Activated naive CD8-positive, alpha-beta T cell treated with anti-CD3 and anti-CD28 coated beads, Interleukin-2, amount 50 U/mL, for 16 hours (primary cell): Measurements from ENCODE around the gene SORCS2.

Experiments used
- DNase-seq: peaks from one replicate; pipeline ENCODE4 v3.0.0-alpha.2; 2020; ENCODE audit warnings: low read depth, low spot score

SORCS2 gene

DNA sequence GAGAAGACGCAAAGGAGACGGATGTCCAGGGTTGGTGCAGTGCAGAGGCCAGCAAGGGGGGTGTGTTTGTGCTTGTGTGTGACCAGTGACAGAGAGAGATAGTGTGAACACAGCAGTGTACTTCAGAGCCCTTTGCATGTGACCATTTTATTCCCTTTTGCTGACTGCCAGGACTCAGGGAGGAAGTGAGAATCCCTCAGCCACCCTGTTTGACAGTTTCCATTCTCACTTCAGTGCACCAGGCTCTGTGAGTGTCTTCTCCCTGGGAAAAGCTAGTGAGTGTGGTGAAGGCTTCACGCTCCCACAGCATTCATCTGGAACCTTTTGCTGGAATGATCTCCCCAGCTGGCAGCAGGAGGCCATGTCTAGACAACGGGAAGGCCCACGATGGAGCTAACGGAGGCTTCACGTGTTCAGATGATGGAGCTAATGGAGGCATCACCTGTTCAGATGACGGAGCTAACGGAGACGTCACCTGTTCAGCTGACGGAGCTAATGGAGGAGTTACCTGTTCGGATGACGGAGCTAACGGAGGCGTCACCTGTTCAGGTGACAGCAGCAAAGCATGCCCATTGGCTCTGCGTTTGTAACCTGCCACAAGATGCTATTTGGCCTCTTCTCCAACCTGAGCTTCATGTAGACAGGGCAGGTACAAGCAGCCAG, 551.9 kb downstream of the SORCS2 start:
- DNase-seq, result no peak

DNA sequence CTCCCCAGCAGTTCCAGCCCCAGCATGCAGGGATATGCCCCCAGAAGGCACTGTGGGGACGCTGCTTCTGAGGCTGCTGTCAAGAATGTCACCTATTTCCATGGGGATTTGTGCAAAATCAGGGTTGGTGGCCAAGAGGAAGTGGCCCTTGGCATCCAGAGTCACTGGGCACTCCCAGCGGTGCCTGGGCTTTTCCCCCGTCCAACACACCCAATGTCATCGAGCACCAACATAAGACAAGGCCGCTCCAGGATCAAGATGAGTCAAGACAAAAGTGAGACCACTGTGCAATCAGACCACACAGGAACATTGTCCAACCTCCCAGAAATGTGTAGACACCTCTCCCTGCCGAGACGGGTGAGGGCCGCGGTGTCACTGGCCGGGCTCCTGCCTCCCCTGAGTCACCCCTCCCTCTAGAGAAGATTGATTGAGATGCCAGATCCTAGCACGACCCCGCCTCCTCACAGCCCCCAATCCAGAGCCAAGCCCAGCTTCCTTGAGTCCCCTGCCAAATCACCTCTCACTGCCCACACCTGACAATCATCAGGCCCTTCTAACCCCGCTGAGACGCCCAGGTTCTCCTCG, 553.1 kb downstream of the SORCS2 start:
- DNase-seq, result no peak

DNA sequence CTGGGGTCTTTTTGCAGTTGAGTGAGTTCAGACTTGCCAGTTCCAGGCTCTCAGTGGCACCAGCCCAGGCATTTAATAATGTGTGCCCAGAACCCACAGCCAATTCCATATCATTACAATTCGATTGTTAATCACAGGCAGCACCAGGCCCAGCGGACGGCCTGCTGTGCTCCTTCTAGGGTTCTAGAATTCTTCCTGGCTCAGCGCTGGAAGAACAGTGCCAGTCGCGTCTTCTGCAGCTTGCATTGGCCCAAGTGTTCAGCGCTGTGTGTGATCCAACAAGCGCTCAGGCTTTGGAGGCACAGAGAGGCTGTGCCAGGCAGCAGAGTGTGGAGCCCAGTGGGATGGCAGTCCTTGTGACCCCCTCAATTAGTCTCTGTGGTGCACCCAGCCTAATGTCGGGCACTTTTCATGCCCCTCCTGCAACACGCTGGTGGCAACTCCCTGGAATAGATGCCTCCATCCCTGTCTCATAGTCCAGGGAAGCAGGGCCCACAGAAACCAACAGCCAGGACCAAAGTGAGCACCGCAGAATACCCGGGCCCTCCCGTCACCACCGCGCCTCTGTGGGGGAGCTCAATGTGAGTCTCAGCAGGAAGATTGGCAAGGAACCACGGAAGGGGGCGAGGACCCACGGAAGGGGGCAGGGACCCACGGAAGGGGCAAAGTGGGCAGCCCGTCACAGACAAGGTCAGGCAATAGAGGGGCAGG, 554.2 kb downstream of the SORCS2 start:
- DNase-seq, result no peak

DNA sequence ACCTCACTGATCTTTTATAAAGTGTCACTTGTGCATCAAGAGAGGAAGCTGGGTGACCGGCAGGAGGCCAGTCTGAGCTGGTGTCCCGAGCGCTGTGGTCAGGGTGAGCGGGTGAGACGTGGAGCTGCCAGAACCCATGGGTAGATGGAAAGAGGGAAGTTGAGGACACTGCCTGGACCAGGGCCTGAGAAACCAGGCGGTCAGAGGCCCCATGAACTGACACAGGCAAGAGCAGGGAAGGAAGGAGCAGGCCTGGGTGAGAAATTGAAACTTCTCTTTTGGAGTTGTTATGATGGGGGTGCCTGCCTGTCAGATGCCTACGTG, 554.7 kb downstream of the SORCS2 start:
- DNase-seq, result no peak

DNA sequence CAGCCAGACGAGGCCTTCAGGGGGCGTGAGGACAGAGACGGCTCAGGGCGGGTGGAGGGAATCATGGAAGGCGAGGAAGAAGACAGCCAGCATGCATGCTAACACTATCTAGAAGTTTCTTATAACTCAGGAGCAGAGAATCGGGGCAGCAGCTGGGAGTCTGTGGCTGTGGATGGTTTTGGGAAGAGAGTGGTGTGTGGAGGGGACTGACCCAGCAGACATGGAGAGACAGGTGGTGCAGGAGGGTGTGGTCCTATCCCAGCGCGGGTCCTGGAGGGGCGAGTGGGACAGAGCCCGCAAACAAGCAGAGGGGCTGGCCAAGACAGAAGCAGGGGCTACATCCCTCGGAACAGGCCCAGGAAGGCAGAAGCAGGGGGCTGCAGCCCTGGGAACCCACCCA, 555.2 kb downstream of the SORCS2 start:
- no peak for DNase-seq

DNA sequence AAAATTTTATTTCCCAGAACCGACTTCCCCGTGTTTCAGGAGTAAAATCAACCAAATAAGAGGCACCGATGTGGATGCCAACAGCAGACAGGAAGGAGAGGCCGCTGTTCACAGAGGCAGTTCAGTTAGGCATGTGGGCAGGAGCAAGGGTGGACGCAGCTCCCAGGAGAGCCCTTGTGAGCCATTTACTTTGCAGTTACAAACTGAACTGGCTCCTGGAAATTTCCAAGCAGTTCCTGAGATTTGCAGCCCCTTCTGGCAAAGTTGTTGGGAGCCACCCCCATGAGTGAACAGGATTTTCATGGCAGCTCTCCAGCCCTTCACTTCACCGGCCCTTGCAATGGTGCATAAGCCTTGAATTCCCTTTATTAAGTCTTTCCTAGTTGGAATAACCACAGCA, 558.2 kb downstream of the SORCS2 start:
- no peak for DNase-seq

DNA sequence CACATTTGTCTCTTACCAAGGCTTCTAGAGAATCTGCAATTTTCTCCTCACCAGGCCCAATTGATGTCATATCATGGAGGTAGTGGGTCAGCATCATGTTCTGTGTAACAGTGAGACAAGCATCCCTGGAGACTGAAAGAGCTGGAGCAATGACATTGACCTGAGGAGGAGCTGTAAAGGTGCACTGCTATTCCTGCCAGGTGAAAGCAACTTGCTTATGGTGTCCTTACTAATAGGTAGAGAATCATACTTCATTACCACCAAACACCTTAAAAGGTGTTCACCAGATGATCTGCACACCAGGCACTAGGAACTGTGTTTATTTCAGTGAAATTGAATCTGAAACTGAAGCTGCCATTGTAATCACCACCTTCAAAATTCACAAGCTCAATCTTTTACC, 558.6 kb downstream of the SORCS2 start:
- DNase-seq, result no peak

DNA sequence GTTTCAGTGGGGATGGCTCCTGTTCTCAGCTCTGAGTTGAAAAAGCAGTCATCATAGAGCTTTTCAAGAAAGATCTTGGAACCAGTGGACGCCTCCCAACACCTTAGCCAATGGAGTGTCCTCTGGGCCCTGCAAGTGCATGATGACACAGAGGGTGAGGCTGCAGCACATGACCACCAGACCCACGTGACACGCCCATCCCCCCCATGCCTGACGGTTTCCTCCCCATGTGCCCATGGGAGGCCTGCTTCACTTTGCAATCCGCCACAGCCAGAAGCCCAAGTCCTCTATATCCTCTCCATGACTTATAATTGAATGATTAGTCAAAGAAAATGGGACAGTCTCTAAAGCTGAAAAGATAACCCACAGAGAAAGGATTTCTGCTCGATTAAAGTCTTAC, 560.3 kb downstream of the SORCS2 start:
- DNase-seq, result no peak

DNA sequence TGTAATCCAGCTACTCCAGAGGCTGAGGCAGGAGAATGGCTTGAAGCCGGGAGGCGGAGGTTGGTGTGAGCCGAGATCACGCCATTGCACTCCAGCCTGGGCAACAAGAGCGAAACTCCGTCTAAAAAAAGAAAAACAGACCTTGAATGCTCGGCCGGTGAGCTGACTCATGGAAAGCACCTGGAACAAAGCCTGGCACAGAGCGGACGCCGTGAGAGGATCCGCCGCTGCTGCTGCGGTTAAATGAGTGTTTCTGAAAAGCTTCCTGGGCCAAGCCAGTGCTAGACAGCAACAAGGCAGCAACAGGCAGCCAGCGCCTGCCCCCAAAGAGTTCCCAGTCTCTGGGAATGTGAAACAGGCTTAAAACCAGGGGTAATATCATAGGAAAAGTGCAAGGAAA, 560.9 kb downstream of the SORCS2 start:
- no peak for DNase-seq

DNA sequence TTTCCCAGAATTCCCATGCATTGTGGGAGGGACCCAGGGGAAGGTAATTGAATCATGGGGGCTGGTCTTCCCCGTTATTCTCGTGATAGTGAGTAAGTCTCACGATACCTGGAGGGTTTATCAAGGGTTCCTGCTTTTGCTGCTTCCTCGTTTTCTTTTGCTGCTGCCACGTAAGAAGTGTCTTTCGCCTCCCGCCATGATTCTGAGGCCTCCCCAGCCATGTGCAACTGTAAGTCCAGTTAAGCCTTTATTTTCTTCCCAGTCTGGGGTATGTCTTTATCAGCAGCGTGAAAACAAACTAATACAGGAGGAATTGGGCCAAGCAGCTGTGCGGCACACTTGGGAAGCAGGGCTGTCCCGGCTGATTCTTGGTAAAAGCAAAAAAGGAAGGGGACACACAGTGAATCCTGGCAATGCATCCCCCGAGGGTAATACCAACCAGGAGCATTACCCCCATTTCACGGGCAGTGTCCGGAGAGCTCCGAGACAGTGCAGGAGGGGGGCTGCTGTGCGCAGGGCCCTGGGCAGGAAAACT, 561.7 kb downstream of the SORCS2 start:
- no peak for DNase-seq

DNA sequence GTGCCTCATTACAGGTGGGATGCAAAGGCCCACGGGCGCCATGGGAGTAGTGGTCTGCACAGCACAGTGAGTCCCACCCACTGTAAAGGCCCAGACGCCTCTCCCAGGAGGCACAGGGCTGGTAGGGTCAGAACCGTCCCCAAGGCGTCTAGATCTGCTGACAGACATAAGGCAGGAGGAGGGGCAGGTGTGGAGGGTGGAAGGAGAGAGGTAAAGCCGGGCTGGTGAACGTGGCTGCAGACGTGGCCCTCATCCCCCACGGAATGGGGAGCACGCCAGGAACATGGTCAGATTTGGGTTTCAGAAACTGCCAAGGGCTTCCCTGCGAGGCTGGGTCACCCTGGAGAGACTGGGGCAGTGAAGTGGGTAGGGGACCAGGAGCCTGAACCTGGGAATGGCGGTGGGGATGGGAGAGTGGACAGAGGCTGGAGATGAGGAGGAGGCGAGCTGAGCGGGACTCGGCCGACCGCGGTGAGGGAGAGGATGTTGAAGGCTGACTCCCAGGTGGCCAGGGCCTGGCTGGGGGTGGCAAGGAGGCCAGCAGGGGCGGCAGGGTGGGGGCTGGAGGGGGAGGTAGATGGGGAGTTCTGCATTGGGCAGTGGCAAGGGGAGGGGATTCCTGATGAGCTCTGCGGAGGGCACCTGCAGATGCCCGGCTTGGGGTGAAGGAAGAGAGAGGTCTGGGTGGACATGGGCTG, 562.4 kb downstream of the SORCS2 start:
- no peak for DNase-seq

DNA sequence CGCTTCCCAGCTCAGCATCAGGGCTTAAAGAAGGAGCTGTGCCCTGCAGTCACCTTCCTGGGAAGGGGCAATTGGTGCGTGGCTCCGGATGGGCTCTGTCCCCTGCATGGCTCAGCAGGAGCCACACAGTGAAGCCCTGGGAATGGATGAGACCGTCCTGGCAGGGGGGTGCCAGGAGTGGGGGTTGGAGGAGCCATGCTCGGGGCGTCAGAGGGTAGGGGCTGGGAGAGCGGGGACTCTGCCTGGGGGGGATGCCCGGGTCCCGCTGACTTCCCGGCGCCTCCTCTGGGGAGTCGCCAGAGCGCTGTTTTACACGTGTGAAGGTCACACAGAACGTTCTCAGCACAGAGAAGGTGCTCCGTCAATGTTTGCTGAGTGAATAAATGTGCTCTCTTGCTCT, 563.2 kb downstream of the SORCS2 start:
- DNase-seq, result no peak

DNA sequence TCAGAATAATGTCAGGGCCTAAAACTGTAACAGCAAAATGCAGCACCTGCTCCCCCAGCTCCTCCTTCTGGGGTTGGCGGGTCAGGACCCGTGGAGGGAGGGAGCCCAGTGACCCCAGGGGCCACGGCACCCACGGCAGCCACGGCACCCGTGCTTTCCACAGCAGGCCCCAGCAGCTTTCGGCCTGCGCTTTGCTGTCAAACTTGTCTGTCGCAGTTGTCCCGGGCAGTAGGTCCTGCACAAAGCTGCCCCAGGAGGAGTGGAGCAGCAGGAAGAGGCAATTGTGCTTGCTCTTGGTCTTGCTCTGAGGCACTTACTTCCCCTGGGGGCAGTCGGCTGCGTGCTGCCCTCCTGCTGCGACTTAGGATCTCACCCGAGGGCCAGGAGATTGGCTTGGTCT, 563.7 kb downstream of the SORCS2 start:
- no peak for DNase-seq

DNA sequence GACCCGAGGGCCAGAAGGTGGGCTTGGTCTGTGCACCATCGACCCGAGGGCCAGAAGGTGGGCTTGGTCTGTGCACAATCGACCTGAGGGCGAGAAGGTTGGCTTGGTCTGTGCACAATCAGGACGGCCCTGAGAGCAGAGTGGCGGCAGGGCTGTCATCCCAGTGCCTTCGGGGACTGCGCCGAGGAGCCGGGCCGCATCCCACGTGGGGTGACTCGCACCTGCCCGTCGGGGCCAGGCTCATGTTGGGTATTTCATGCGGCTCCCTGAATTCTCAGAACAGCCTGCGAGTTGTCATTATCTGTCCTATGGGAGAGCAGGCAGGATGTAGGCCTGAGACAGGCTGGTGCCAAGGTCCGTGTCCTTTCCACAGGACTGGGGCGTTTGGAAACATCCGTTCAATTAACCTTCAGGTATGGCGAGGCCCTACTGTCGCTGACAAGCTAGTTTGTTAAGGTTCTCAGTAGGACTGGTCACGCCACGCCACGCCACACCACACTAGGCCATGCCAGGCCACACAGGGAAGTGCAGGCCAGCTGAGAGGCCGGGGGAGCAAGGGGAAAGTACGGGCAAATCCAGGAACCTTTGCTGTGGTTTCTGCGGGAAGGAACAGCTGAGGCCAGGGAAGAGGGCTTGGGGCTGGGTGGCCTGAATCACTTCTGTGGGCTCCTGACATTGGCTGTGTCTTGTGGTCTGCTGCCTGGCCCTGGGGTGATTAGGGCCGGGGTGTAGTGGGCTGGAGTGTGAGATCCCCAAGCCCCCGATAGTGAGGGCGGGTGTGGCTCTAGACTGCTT, 564.4 kb downstream of the SORCS2 start:
- DNase-seq, result no peak

DNA sequence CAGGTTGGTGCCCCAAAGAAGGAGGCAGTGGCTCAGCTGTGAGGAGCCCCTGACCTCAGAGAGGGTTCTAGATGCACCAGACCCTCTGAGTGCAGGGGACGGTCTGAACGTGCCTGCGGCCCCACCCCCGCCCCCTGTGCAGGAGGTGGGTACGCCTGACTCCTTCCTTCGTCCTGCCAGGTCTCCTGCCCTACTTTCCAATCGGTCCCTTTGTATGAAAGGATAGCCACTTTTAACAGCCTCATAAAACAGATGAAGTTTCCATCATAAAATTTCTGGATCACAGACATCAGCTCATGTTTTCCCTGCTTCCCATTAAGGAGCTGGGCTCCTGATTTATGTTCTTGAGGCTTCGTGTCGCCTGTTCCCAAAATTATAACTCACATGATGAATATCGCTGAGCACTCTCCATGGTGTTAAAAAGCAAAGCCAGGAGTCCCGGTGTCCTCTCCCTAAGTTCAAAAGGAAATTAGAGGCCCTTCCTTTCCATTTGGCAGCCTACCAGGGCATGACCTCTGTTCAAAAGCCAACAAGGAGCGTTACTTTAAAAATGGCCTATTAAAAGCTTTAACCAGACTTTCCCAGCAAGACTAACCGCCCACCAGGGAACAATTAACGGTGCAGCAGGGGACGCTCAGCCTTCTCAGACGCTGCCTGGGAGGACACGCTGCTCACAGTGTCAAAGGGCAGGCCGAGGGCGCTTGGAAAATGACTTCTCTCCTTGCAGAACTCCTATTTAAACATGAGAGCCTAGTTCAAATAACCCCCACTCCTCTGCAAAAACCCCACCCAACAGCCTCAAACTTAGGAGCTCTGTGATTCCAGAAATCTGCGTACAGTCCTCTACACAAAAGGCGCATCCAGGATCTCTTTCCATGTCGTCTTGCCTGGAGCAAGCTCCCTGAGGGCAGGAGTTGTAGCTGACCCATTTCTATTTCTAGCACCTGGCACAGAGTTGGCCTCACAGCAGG, 565.4 kb downstream of the SORCS2 start:
- no peak for DNase-seq

DNA sequence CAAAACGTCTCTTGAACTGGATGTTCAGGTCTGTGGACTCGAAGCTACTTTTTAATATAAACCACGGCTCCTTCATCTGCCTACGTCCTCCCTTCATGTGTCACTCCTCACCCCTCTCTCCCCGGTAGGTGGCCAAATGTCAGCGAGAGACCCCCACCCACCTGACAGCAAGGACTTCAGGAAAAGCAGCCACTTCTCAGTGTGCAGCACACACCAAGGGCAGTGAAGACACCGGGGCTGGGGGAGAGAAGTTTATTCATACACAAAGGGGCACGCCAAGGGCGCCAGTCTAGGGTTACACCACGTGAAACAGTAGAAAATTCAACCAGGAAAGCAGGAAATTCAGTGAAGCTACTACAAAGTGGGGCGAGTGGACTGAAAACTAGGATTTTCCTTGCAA, 566.1 kb downstream of the SORCS2 start:
- DNase-seq, result no peak

DNA sequence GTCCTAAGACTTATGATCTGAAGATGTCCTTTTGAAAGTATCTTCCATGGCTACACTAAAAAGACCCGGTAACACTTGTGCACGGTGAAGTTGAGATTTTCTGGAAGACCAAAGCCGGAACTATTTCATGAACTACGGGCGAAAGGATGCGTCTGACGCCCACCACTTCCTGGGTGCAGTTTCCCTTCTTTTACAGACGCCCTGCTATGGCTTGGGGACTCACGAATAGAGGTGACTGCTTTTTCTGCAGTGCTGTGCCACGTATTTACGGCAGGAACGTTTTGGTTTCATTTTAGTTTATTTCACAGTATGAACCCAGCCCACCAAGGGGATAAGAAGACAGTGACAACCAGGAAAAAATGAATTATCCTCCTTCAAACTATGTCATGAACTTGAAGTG, 566.9 kb downstream of the SORCS2 start:
- peak; percentile 20 for DNase-seq

DNA sequence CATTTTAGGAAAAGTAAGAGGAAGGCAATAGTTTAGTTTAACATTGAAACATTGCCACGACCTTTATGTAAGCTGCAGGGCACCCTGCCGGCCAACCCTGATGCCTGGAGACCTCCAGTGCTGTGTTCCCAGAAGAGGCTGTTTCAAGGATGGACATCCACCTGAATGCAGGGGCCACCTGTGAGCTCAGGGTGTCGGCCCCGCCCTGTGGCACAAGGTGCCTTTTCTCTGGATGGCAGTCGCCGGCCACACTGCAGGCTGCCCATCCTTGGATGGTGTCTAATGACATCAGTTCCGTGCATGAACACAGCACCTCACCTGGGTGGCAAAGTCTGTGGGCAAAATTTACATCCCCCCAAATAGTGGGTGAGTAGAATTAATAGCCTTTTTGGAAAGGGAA, 567.3 kb downstream of the SORCS2 start:
- no peak for DNase-seq

DNA sequence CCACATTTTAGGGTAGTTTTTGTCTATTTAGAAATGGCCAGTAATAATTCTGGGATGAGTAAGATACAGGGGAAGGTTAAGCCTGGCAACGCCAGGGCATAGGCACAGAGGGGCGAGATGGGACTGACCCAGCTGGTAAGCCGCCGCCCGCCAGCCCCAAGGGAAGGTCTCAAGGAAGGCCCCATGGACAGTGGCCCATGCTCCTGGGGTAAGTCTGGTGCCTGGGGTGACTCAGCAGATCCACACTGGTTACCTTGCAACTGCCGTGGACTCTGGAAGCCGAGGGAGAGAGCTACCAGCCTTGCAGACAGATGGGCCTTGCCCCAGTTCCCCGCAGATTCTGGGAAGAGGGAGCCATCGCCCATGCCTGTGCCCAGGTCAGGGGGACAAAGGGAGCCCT, 567.9 kb downstream of the SORCS2 start:
- DNase-seq, result no peak

DNA sequence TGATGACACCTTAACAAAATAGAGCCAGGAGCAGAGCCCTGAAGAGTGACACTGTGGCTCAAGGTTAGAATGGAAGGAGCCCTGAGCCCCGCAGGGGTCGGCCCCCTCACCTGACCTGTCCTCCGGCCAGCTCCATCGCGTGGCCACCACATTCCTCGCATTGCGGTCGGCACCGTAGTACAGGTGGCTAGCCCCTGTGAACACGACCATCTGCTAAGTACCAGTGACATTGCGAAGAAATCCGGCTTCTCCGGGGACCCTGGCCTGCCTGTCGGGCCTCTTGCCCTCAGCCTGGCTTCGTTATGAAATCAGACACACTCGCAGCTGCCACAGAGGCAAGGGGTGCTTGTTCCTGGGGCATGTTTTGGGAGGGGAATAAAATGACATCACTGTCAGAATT, 568.4 kb downstream of the SORCS2 start:
- no peak for DNase-seq

DNA sequence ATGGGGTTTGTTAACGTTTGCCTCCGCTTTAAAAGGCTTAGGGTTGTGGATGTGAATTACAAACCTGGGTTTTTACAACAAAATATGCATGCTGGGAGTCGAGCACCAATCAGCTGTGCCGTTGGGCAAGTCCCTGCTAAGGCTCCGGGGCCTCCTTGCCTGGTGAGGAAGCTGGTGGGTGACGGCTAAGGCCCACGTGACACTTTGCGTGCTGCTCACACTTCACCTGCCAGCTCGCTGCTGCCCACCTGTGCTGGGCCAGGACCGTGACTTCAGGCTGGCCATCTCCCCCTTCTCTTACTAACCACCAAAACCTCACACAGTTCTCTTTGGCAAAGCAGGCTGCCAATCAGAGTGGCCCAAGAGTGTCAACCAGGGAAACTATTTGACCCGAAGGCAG, 569.0 kb downstream of the SORCS2 start:
- no peak for DNase-seq
